Aorta (tissue), 4 donors: Measurements from ENCODE around the gene SRD5A2. TPM values are rescaled to one million over a fixed set of nuclear protein-coding genes. Genes with fewer than 3 reads are reported as not detected.

ENCODE experiments used
- polyA plus RNA-seq, 2 donors: library from polyadenylated mRNA; stranded (reverse); fragments of 200-250 nt; gene quantifications; one replicate each; pipeline ENCODE4 v1.2.3, GENCODE V29; 2013
- total RNA-seq, 2 donors: library from RNA; stranded (reverse); fragmentation: NEBNext Ultra II Directional; extraction: Animal tissue kit (Norgen Biotek cat#: 25700); gene quantifications; one replicate each; pipeline ENCODE4 v1.2.1, GENCODE V29; 2021
- donor health status: healthy with polysubstance abuse.
- donor health status: Bipolar disorder and iron deficiency.
- donor health status: DM: no; HTN: no; CAD: no.
- donor health status: DM: yes; HTN: yes; CAD: no.

Gene SRD5A2
- total and polyA plus RNA-seq, 4 donors = not detected

Other genes with a start within 250 kb of the SRD5A2 start
- gene XDH, start 166.2 kb downstream of the SRD5A2 start, total RNA-seq = not detected
- gene XDH, start 166.2 kb downstream of the SRD5A2 start, polyA plus RNA-seq = 1 to 10 TPM in 1 of 2 donors, under 1 TPM in 1; 0.03 to 5.0 TPM